K562 (cell line): Measurements from ENCODE around the gene BRINP1.

ENCODE experiments used
- CTCF ChIP-seq, 3 experiments: IDR thresholded peaks in 2 of 3; conservative IDR thresholded peaks in 1 of 3; 2 replicates each; pipeline ENCODE4 v1.5.1; 2011 to 2012; ENCODE audit warnings: low read length in 3 of 3, mild to moderate bottlenecking in 3 of 3, control low read depth in 2 of 3, improper control_type of control experiment in 1 of 3, inconsistent platforms in 1 of 3, low read depth in 1 of 3, mixed read lengths in 1 of 3, moderate library complexity in 1 of 3; ENCODE audit not compliant: insufficient read depth in 2 of 3
- ZNF696 ChIP-seq: fragments of 250-450 bp; sonication (Bioruptor Pico); conservative IDR thresholded peaks from 2 replicates; pipeline ENCODE4 v1.4.0; 2020; ENCODE audit warnings: mild to moderate bottlenecking, moderate library complexity

- TF ChIP-seq CTCF (IDR thresholded peaks at IDR 0.05 in 2 of 3, conservative IDR thresholded peaks at IDR 0.05 in 1 of 3; ENCODE audit: insufficient read depth in 2 of 3, low read depth in 1 of 3, low read length in 3 of 3) = no peak
- TF ChIP-seq ZNF696 (CRISPR knock-in tag) = no peak
Observed at GRCh38 chr9:119221276-119221675, 148.0 kb downstream of the BRINP1 start.
